ENCODE measurements around the gene ACTR3C.
"Not testable (repeated sequence)": the region's sequence is repeated elsewhere in the genome, so short reads cannot be mapped to it uniquely, and the experiment has no call there.

GRCh38 chr7:150206848-150207247 is 116.5 kb downstream of the ACTR3C start:
- TF ChIP-seq CTCF, EZH2, EZH2phosphoT487 (IDR thresholded peaks at IDR 0.05): not testable (repeated sequence)
